HG02571 (cell line): ENCODE data around the gene MAPT.
"Not testable (repeated sequence)": the region's sequence is repeated elsewhere in the genome, so short reads cannot be mapped to it uniquely, and the experiment has no call there.

Source experiments
- ATAC-seq: cut with Tn5 transposase; IDR thresholded peaks from one replicate; pipeline ENCODE4 v1.9.1; 2021; ENCODE audit warnings: mild to moderate bottlenecking, moderate library complexity; ENCODE audit not compliant: unreplicated experiment

Gene MAPT

DNA sequence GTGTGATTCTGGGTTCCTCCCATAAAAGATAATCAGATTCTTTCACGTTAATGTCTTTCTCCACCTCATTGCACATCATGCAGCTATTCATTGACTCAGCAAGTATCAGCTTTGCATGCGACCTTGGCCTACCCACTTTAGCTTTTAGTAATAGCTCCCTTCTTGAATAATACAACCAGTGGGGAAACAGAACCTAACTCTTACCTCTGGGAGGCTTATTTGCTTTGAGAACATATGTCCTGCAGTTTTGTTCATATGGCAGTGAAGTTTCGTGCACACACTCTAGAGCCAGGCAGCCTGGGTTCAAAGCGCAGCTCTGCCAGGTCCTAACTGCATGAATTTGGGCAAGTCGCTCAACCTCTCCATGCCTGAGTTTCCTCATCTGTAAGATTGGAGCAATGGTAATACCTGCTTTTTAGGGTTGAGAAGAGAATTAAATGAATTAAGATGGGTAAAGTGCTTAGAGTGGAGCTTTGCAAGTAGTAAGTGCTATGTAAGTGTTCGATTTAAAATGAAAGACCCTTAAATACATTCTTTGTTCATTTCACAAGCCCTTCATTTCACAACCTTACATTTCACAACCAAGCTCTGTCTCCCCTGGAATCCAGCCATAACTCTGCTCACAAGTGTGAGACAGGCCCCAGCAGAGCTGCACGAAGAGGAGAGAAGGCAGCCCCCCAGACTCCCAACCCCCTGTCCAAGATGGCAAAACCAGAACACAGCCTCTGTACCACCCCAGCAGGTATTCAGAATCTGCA is 29.3 kb downstream of the MAPT start:
- ATAC-seq = no peak

- ATAC-seq = no peak
These were observed 30.0 kb downstream of the MAPT start for GRCh38 chr17:45924332-45924820.

DNA sequence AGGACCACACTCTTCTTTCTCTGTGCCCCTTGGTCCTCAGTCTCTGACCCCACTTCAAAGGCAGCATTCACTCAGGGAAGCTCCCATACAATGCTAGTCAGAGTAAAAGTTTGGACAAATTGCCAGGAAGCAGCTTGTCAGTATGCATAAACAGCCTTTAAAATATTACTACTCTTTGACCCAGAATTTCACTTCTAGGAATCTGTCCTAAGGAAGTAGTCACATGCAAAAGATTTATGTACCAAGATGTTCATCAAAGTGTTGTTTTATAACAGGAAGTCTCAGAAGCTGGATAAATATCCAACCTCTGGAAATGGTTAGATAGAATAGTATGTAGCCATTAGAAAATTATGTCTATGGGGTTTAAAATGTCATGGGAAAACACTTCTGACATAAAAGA is 31.0 kb downstream of the MAPT start:
- ATAC-seq = no peak

DNA sequence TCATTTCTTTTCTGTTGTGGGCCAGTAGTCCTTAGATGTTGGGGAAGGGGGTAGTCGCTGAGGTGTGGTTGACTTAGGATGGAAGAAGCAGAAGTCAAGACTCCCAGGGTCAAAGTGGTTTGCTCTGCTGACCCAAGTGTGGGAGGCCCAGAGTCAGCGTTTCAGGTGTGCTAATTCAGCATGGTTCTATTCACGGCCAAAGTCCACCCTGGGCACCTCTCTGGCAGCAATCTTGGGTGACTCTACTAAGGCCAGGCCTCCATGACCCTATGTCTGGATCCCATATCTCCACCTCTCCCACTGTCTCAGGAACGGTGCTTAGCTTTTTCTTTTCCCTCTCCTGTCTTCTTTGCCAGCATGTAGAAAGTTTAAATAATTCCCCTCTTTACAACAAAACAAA is 32.9 kb downstream of the MAPT start:
- ATAC-seq = no peak

DNA sequence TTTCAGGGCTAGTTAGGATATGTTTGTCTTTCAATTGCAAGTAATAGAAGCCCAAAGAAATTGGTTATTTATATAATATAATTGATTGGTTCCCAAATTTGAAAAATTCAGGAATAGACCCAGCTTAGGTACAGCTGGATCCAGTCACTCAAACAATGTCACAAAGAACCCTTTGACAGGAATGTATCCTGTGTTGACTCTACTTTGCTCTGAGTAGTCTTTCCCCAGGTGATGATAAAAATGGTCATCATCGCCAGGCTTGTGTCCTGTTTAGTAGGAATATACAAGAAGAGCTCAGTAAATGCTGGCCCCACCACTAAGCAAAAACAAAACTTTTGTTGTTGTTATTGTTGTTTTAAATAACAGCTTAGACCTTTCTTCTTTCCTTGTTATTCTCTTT is 35.0 kb downstream of the MAPT start:
- no peak for ATAC-seq

GRCh38 chr17:45930420-45930951 is 36.1 kb downstream of the MAPT start:
- no peak for ATAC-seq

GRCh38 chr17:45931677-45932076 is 37.3 kb downstream of the MAPT start:
- no peak for ATAC-seq

- no peak for ATAC-seq
These were observed 40.0 kb downstream of the MAPT start for GRCh38 chr17:45934044-45934979.

- ATAC-seq = no peak
These were observed 40.9 kb downstream of the MAPT start for GRCh38 chr17:45935197-45935709.

DNA sequence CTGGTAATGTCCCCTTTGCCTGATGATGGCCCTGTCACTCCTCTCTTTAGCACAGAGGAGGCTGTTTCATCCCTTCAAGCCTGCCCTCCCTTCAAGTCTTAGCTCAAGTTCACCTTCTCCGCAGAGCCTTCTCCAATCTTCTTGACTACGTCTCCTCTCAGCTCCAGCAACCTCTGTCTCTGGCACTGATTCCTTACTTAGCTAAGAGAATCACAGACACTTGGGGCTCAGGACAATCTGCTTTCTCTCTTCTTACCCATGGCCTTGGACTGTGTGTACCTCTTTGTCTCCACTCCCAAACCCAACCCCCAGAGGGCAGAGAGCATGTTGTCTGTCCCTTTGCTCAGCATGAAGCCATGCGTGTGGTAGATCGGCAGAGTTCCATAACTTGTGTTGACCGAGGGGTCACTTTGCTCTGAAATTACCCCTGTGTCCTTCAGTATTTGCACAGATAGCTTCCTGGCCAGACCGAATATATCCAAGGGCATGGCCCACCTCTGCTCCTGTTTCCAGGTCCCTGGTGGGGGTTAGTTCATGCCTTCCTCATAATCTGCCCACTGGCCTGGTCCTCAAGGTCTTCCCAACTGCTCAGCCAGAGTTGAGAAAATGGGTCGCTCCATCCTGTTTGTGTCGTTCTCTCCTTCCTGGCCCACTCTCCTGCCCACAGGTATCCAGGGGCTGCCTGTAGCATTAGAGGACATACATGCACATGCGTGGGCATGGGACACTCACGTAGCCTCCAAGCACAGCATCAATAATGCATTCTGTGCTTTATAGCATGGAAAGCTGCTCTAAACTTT is 41.6 kb downstream of the MAPT start:
- no peak for ATAC-seq

DNA sequence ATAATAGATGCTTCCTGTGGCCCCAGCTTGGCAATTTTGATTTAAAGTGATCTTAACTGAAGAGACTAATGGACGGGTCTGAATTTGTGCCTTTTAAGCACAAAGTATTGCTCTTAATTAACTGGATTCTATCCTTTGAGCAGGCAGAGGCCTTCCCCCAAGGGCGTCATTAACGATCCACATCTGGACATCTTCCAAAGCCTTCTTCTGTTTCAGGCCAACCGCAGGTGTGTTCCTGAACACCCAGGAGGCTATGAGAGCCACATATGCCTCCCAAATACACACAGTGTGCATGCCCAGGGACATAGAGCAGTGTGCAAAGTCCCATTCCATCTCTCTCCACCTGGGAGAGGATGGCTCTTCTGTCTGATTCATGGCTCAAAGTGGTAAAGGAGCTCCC is 42.3 kb downstream of the MAPT start:
- ATAC-seq = no peak

DNA sequence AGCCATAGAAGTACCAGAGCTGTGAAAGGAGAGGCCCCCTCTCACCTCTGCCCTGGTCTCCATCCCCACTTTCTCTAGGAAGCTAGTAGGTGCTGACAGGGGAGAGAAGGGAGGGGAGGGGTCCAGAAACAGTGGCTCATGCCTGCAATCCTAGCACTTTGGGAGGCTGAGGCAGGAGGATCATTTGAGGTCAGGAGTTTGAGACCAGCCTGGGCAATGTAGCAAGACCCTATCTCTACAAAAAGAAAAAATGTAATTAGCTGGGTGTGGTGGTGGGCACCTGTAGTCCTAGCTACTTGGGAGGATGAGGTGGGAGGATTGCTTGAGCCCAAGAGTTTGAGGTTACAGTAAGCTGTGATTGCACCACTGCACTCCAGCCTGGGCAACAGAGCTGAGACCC is 42.8 kb downstream of the MAPT start:
- not testable (repeated sequence) for ATAC-seq

- no peak for ATAC-seq
These were observed 45.0 kb downstream of the MAPT start for GRCh38 chr17:45939395-45939794.

DNA sequence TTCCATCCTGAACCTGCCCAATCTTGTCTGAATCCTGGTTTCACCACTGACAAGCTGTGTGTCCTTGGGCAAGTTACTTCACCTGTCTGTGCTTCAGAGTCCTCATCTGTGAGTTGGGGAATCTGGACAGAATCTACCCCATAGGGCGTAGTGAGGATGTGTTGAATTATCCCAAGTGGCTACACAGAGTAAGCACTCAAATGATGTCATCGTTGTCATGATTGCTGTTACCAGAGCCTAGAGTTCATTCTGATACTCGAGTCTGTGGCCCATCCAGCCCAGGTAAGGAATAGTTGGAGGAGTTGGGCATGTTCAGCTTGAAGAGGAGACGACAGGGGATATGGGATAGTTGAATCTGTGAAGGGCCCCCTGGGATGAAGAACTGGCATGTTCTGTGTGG is 45.9 kb downstream of the MAPT start:
- no peak for ATAC-seq

DNA sequence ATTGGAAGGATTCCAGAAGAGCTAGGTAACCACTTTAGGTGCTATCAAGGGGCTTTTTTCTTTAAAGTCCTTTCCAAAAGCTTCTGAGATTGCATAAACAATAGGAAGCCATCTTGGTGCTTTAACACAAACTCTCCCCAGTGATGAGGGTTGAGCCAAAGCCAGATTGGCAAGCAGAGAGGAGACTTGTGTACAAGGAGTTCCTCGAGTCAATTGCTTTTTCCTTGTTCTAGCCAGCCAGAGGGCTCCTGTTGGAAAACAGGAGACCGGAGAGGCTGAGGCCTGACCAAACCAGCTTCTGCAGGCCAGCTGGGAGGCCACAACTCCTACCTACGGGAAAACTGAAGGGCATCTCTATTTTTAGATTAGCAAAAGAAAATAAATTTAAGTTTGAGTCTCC is 46.5 kb downstream of the MAPT start:
- no peak for ATAC-seq

DNA sequence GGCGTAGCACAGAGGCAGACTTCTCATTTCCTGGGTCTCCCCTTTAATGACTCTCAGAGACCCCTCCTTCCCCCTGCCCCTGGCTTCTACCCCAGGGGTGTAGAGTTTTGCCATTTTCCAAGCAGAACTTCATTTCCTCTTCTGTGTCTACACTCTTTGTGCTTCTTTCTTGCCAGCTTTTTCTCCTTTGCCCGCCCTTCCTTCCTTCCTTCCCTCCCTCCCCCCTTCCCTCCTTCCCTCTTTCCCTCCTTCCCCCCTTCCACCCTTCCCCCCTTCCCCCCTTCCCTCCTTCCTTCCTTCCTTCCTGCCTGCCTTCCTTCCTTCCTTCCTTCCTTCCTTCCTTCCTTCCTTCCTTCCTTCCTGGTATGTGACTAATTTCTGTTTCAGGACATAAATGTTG is 47.0 kb downstream of the MAPT start:
- no peak for ATAC-seq

DNA sequence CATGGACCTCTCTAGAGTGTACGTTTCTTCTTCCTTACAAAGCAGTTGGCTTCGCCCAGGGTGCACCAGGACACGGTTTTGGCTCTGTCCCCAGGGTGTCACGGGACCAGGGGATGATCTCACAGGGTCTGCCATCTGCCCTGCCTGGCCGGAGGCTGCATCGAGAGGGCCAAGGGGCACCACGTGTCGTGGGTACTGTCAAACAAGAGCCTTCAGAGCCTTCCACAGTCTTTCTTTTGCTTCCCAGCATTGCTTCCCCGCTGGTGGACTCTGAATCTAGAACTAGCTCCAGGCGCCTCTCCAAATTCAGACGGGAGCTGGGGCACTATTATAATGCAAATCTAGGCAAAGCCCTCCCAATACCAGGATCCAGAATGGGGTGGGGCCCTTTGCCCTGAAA is 47.9 kb downstream of the MAPT start:
- no peak for ATAC-seq

DNA sequence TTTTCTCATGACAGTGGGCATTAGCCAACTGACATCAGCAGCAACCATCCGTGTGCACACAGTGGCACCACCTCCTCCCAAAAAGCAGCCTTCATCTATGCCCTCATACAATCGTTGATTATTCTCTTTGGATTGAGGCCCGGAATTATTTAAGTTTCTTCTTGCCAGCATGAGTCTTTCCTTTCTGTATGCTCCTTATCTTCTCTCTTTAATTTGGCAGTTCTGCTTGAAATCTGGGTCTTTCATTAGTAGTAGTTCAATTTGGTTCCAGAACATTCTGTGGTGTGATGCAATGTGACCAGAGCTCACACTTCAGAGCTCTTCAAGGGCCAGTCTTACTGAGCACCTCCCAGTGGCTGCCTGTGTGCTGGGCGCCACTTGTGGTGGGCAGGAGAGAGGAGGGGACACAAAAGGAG is 52.5 kb downstream of the MAPT start:
- ATAC-seq = no peak

- no peak for ATAC-seq
These were observed 54.1 kb downstream of the MAPT start for GRCh38 chr17:45948498-45948880.

GRCh38 chr17:45948881-45949624 is 54.7 kb downstream of the MAPT start:
- peak; percentile 44 for ATAC-seq
